ENCODE results near the gene EPHB1.

Gene EPHB1

DNA sequence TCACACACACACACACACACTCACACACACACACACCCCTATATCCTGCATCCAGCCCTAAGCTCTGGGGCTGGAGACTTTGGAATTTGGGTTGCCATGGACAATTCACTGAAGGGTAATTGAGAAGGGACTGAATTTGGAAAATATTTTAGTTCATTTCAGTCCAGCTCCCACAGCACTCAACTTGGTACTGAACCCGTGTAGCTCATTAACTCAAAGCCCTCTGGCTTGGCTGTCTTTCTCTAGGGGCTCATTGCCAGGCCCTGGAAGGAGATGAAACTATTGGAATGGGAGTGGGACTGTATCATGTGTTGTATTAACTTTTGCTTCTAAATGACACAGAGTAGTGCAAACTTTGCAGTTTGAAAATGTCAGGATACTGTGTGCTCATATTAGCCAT, 157.3 kb downstream of the EPHB1 start:
- no peaks in the 10 kb centered on the region for H3K36me3 Mint-ChIP-seq (ENCODE audit: low read depth)
- H3K4me3 Mint-ChIP-seq, result no peak overlapping the region
- TF ChIP-seq, protein P1, sequence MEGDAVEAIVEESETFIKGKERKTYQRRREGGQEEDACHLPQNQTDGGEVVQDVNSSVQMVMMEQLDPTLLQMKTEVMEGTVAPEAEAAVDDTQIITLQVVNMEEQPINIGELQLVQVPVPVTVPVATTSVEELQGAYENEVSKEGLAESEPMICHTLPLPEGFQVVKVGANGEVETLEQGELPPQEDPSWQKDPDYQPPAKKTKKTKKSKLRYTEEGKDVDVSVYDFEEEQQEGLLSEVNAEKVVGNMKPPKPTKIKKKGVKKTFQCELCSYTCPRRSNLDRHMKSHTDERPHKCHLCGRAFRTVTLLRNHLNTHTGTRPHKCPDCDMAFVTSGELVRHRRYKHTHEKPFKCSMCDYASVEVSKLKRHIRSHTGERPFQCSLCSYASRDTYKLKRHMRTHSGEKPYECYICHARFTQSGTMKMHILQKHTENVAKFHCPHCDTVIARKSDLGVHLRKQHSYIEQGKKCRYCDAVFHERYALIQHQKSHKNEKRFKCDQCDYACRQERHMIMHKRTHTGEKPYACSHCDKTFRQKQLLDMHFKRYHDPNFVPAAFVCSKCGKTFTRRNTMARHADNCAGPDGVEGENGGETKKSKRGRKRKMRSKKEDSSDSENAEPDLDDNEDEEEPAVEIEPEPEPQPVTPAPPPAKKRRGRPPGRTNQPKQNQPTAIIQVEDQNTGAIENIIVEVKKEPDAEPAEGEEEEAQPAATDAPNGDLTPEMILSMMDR (IDR thresholded peaks at IDR 0.05; ENCODE audit: unreplicated experiment in 3 of 3), result no peak
- H3K27ac Mint-ChIP-seq, result no peak overlapping the region
- H3K4me1 Mint-ChIP-seq, result no peaks in the 10 kb centered on the region
- H3K27me3 Mint-ChIP-seq (ENCODE audit: low read depth), result no peaks in the 10 kb centered on the region
- H3K9me3 Mint-ChIP-seq, result no peaks in the 10 kb centered on the region

DNA sequence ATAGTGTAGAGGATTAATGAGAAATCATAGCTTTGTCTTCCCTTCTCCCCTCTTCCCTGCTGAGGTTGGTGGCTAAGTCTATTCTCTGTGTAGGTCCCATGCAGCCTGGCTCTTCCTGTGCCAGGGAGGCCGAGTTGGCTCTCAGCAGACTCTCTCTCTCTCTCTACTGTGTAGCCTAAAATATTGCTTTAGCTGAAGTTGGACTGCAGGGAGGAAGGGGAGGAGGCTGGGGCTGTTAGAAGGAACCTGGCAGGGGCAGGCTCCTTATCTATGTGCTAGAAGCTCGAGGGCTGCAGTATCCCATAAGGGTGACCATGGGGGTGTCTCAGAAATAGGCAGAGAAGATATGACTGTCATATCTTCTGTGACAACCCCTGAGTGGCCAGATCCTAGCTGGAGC, 160.8 kb downstream of the EPHB1 start:
- H3K9me3 Mint-ChIP-seq, result no peaks in the 10 kb centered on the region
- no peaks in the 10 kb centered on the region for H3K36me3 Mint-ChIP-seq (ENCODE audit: low read depth)
- TF ChIP-seq, protein P1 (IDR thresholded peaks at IDR 0.05; ENCODE audit: unreplicated experiment in 3 of 3), result no peak
- peaks cover 5% of the 10 kb centered on the region for H3K27me3 Mint-ChIP-seq (ENCODE audit: low read depth)
- no peak overlapping the region for H3K27ac Mint-ChIP-seq
- H3K4me1 Mint-ChIP-seq, result no peaks in the 10 kb centered on the region
- no peak overlapping the region for H3K4me3 Mint-ChIP-seq

DNA sequence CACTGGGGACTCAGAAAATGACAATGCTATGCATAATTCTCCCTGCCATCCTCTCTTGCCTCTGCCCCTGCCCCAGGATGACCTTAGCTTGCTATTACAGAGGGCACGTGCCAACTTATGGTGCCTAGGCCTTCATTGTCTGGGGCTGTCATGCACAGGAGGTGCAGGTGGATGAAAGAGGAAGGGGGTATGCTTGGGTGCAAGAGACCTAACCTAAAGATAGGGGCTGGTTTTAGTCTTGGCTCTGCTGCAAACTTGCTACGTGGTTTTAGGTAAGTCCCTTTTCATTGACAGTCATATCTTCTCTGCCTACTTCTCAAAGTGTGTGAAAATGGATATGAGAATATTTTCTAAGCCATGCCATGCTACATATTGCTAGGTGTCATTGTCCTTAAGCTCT, 161.3 kb downstream of the EPHB1 start:
- Mint-ChIP-seq H3K9me3 (no peaks in the 10 kb centered on the region), H3K4me3 (no peak overlapping the region), H3K27me3 (ENCODE audit: low read depth) (peaks cover 5% of the 10 kb centered on the region), H3K4me1 (no peaks in the 10 kb centered on the region), H3K36me3 (ENCODE audit: low read depth) (no peaks in the 10 kb centered on the region), H3K27ac (no peak overlapping the region)
- TF ChIP-seq, protein P1 (IDR thresholded peaks at IDR 0.05; ENCODE audit: unreplicated experiment in 3 of 3), result no peak

DNA sequence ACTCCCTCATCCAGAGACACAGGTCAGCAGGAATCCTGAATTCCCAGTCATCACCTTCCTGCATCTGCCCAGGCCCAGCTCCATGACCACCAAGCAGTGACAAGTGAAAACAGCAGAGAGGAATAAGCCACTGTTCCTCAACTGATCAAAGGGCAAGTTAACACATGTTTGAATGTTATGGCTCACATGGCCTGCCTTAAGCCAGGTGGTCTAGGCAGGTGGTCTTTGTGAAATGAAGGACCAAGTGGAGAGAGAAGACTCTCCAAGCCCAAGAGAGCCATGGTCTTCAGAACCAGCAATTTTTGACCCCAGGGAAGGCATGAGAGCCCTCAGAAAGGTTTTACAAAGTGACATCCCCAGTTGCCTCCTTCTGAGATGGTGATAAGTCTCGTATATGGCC, 161.8 kb downstream of the EPHB1 start:
- Mint-ChIP-seq H3K27me3 (ENCODE audit: low read depth) (peaks cover 5% of the 10 kb centered on the region), H3K36me3 (ENCODE audit: low read depth) (no peaks in the 10 kb centered on the region), H3K4me3 (no peak overlapping the region), H3K27ac (no peak overlapping the region), H3K9me3 (no peaks in the 10 kb centered on the region), H3K4me1 (no peaks in the 10 kb centered on the region)
- TF ChIP-seq, protein P1 (IDR thresholded peaks at IDR 0.05; ENCODE audit: unreplicated experiment in 3 of 3), result no peak

DNA sequence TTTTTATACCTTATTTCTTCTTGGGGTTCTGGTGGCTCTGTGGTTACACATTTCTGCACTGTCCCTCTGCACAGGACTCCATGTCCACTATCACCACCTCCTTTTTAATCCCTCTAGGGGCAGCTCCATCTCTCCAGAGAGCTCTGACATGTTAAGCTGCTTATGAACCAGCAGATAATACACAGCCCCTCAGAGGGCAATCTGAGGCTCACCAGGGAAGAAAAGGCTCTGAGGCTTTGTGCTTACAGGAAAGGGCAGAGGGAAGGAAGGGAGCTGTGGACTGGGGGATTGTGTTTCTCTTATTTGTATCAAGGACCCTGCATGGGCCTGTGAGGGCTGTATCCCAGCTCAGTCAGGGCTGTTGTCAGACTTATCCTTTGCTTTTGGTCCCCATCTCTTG, 164.5 kb downstream of the EPHB1 start:
- Mint-ChIP-seq H3K27ac (no peak overlapping the region), H3K4me1 (no peaks in the 10 kb centered on the region), H3K27me3 (ENCODE audit: low read depth) (peaks cover 5% of the 10 kb centered on the region), H3K9me3 (no peaks in the 10 kb centered on the region), H3K4me3 (no peak overlapping the region), H3K36me3 (ENCODE audit: low read depth) (no peaks in the 10 kb centered on the region)
- TF ChIP-seq, protein P1 (IDR thresholded peaks at IDR 0.05; ENCODE audit: unreplicated experiment in 3 of 3), result no peak

DNA sequence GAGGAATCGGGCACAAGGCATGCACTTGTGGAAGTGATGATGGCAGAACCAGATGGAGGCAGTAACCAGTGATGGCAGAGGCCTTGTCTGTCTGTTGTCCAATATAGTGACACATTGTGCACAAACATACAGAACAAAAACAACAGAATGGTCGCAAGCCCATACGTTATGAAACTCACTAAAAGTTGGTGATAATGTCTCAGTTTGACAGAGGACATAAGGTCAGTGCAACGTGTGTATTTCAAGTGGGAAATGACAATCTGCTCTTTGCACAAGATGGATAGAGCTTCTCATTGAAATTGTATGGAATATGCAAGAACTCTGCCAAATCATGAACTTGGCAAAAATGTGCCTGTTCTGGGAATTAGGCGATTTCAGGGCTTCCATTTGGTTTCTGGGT, 169.2 kb downstream of the EPHB1 start:
- no peak overlapping the region for H3K27ac Mint-ChIP-seq
- no peaks in the 10 kb centered on the region for H3K4me1 Mint-ChIP-seq
- H3K9me3 Mint-ChIP-seq, result no peaks in the 10 kb centered on the region
- H3K4me3 Mint-ChIP-seq, result no peak overlapping the region
- TF ChIP-seq, protein P1 (IDR thresholded peaks at IDR 0.05; ENCODE audit: unreplicated experiment in 3 of 3), result no peak
- H3K36me3 Mint-ChIP-seq (ENCODE audit: low read depth), result no peaks in the 10 kb centered on the region
- no peaks in the 10 kb centered on the region for H3K27me3 Mint-ChIP-seq (ENCODE audit: low read depth)
